Smooth muscle cell (in vitro differentiated cells): ENCODE measurements around the gene ESYT2. TPM values are rescaled to one million over a fixed set of nuclear protein-coding genes. Genes with fewer than 3 reads are reported as not detected.

Experiments
- DNase-seq: peaks from one replicate; lab custom pipeline; 2025; ENCODE audit not compliant: unreplicated experiment; lab: John Stamatoyannopoulos, UW
- H2AFZ ChIP-seq: fragments of 200-600 bp; sonication (generic); 2 replicates; pipeline ENCODE4 v1.6.0; 2016; ENCODE audit warnings: antibody characterized with exemption, low read depth, mild to moderate bottlenecking
- H3F3A ChIP-seq: fragments of 200-600 bp; sonication (generic); 2 replicates; pipeline ENCODE4 v1.6.0; 2017; ENCODE audit warnings: antibody characterized with exemption, low read depth
- H3K27ac ChIP-seq: fragments of 200-600 bp; sonication (generic); 2 replicates; pipeline ENCODE4 v1.5.1; 2016; ENCODE audit warnings: low read depth, mild to moderate bottlenecking
- H3K27me3 ChIP-seq: fragments of 200-600 bp; sonication (generic); 2 replicates; pipeline ENCODE4 v1.6.1; 2016; ENCODE audit warnings: low read depth, mild to moderate bottlenecking
- H3K36me3 ChIP-seq: fragments of 200-600 bp; sonication (generic); 2 replicates; pipeline ENCODE4 v1.5.1; 2016; ENCODE audit warnings: low read depth
- H3K4me1 ChIP-seq: fragments of 200-600 bp; sonication (generic); 2 replicates; pipeline ENCODE4 v1.5.1; 2016; ENCODE audit warnings: low read depth
- H3K4me2 ChIP-seq: fragments of 200-600 bp; sonication (generic); 2 replicates; pipeline ENCODE4 v1.6.0; 2016; ENCODE audit warnings: mild to moderate bottlenecking
- H3K4me3 ChIP-seq: fragments of 200-600 bp; sonication (generic); 2 replicates; pipeline ENCODE4 v1.5.1; 2016; ENCODE audit warnings: mild to moderate bottlenecking
- H3K79me2 ChIP-seq: fragments of 200-600 bp; sonication (generic); 2 replicates; pipeline ENCODE4 v1.6.0; 2016; ENCODE audit warnings: low read depth, mild to moderate bottlenecking
- H3K9ac ChIP-seq: fragments of 200-600 bp; sonication (generic); 2 replicates; pipeline ENCODE4 v1.6.0; 2016; ENCODE audit warnings: low read depth
- H3K9me3 ChIP-seq: fragments of 200-600 bp; sonication (generic); replicated peaks from 2 replicates; pipeline ENCODE4 v1.5.1; 2016; ENCODE audit warnings: low read depth
- H4K20me1 ChIP-seq: fragments of 200-600 bp; sonication (generic); 2 replicates; pipeline ENCODE4 v1.6.0; 2016; ENCODE audit warnings: low read depth
- WGBS: methylation state at CpG from one replicate; pipeline ENCODE4 v1.1.7; 2016; ENCODE audit warnings: low lambda C conversion rate; 5-methylcytosine and 5-hydroxymethylcytosine counted together
- polyA plus RNA-seq: library from polyadenylated mRNA; unstranded; fragments of >200 nt; fragmentation: Nextera tagmentation; extraction: Ambion mirVana; gene quantifications from 2 replicates; pipeline ENCODE4 v1.2.1, GENCODE V29; 2016
- total RNA-seq: library from RNA; depleted of rRNA; stranded (reverse); fragments of >200 nt; gene quantifications from 2 replicates; pipeline ENCODE4 v1.2.3, GENCODE V29; 2014
- TF ChIP-seq, protein P1 (sequence below): fragments of 200-600 bp; sonication (generic); IDR thresholded peaks from 2 replicates; pipeline ENCODE4 v1.5.1; 2017; ENCODE audit warnings: borderline replicate concordance, mild to moderate bottlenecking, antibody characterized with exemption; ENCODE audit not compliant: insufficient read depth, poor library complexity, severe bottlenecking

Gene ESYT2
- total and polyA plus RNA-seq, 2 experiments from 2014 or later: 27.9 to 69.4 TPM

DNA sequence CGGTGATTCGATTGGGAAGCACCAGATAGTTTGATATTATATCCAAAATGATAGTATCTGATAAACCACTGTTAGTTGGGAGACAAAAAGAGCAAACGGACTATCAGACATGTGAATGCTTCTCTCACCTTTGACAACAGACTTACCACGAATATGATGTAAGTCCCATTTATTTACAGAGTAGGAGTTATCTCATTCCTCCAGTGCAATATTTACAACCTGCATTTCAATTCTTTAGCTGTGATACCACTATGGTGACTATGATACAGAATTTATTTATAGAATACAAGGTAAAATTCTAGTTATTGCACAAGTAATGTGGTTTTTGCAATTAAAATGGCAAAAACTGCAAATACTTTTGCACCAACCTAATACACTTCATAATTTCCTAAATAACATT lies 61.6 kb downstream of the ESYT2 start:
- H3K36me3 ChIP-seq: no peaks in the 10 kb centered on the region
- H3K27ac ChIP-seq: no peak overlapping the region
- no peaks in the 10 kb centered on the region for H3F3A ChIP-seq
- no peak overlapping the region for H3K9ac ChIP-seq
- 95% methylated on average over 4 of the region's 4 CpGs for WGBS
- no peaks in the 10 kb centered on the region for H3K27me3 ChIP-seq
- H3K79me2 ChIP-seq: no peaks in the 10 kb centered on the region
- TF ChIP-seq, protein P1, sequence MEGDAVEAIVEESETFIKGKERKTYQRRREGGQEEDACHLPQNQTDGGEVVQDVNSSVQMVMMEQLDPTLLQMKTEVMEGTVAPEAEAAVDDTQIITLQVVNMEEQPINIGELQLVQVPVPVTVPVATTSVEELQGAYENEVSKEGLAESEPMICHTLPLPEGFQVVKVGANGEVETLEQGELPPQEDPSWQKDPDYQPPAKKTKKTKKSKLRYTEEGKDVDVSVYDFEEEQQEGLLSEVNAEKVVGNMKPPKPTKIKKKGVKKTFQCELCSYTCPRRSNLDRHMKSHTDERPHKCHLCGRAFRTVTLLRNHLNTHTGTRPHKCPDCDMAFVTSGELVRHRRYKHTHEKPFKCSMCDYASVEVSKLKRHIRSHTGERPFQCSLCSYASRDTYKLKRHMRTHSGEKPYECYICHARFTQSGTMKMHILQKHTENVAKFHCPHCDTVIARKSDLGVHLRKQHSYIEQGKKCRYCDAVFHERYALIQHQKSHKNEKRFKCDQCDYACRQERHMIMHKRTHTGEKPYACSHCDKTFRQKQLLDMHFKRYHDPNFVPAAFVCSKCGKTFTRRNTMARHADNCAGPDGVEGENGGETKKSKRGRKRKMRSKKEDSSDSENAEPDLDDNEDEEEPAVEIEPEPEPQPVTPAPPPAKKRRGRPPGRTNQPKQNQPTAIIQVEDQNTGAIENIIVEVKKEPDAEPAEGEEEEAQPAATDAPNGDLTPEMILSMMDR: no peak
- no peaks in the 10 kb centered on the region for H4K20me1 ChIP-seq
- H3K4me2 ChIP-seq: no peak overlapping the region
- no peak for DNase-seq
- no peaks in the 10 kb centered on the region for H3K4me1 ChIP-seq
- H2AFZ ChIP-seq: no peak overlapping the region
- H3K4me3 ChIP-seq: no peak overlapping the region
- H3K9me3 ChIP-seq: no peaks in the 10 kb centered on the region

DNA sequence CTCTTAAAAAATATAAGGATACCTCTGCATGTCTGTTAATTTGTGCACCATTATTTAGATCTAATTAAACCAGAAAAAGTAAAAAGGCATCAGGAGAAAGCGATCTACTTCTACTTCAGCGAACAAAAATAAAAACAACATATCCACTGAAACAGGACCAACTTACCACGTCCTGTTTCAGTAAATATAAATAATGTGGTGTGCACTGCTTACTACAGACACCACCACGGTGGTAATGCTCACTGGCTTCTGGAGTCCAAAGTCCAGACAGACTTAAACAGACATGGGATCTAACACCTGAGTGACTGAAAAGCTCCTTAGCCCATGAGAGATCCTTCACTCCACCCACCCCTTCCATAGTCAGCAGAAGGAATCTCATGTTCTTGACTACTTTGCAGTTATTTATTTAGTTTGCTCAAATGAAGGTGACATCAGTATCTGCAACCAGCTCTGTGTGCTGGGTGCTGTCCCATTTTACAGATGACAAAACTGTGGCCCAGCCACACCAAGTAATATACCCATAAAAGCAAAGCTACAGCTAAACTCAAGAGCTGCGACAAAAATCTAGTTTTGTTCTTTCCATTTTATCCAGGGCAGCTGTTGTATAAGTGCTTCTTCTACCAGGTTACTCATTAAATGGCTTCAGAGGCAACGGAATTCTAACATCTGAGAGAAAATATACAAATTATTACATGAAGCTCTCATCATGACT lies 62.6 kb downstream of the ESYT2 start:
- Histone ChIP-seq H3F3A (no peaks in the 10 kb centered on the region), H4K20me1 (no peaks in the 10 kb centered on the region), H3K4me1 (no peaks in the 10 kb centered on the region), H3K36me3 (no peaks in the 10 kb centered on the region), H3K79me2 (no peaks in the 10 kb centered on the region), H2AFZ (no peak overlapping the region), H3K27ac (no peak overlapping the region), H3K9me3 (no peaks in the 10 kb centered on the region), H3K4me3 (no peak overlapping the region), H3K27me3 (no peaks in the 10 kb centered on the region), H3K9ac (no peak overlapping the region), H3K4me2 (no peak overlapping the region)
- no peak for DNase-seq
- TF ChIP-seq, protein P1: no peak
- 95% methylated on average over 6 of the region's 6 CpGs for WGBS

DNA sequence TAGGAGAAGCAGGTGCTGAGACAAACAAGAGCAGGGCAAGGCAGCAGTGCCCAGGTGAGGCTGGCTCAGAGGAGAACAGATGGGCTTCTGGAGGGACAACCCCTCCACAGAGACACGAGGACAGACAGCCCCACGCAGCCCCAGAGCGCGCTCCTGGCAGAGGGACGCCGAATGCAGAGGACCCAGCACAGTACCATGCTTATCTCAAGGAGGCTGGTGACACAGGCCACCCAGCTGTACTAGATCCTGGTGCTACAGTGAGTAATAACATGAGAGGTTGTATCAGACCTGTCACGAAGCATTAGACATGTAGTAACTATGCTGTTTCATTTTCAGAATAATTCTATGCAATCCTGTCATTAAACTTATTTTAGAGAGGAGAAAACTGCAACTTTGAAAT lies 64.3 kb downstream of the ESYT2 start:
- Histone ChIP-seq H3K9me3 (no peaks in the 10 kb centered on the region), H3K4me2 (no peak overlapping the region), H2AFZ (no peak overlapping the region), H3K4me1 (no peaks in the 10 kb centered on the region), H3K79me2 (no peaks in the 10 kb centered on the region), H3K27ac (no peak overlapping the region), H3K4me3 (no peak overlapping the region), H3K36me3 (no peaks in the 10 kb centered on the region), H3K27me3 (no peaks in the 10 kb centered on the region), H4K20me1 (no peaks in the 10 kb centered on the region), H3F3A (no peaks in the 10 kb centered on the region), H3K9ac (no peak overlapping the region)
- no peak for DNase-seq
- WGBS: 98% methylated on average over 7 of the region's 7 CpGs
- TF ChIP-seq, protein P1: no peak

DNA sequence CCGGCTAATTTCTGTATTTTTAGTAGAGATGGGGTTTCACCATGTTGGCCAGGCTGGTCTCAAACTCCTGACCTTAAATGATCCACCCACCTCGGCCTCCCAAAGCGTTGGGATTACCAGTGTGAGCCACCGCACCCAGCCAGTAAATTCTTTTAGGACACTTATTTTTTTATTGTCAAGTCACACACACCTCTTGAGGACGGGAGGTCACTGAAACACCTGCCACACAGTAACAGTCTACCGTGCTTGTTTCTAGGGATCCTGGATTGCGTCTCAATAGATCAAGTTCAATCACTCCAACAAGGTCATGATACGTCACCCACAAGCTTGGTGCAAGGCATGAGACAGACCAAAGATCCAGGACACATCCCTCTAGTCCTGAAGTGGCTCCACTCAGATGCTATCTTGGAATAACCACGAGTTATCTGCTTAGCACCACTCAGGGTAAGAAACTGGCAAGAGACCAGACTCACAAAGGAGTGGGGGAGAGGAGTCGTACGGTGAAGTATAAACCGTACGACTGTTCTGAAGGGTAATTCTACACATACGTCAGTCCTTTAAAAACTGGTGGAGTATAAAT lies 65.8 kb downstream of the ESYT2 start:
- WGBS: 98% methylated on average over 14 of the region's 14 CpGs
- no peak overlapping the region for H3K27ac ChIP-seq
- H3F3A ChIP-seq: no peaks in the 10 kb centered on the region
- no peaks in the 10 kb centered on the region for H3K4me1 ChIP-seq
- no peaks in the 10 kb centered on the region for H3K36me3 ChIP-seq
- H3K4me3 ChIP-seq: no peak overlapping the region
- TF ChIP-seq, protein P1: no peak
- H3K9ac ChIP-seq: no peak overlapping the region
- no peaks in the 10 kb centered on the region for H3K79me2 ChIP-seq
- H3K9me3 ChIP-seq: no peaks in the 10 kb centered on the region
- H4K20me1 ChIP-seq: no peaks in the 10 kb centered on the region
- DNase-seq: no peak
- no peak overlapping the region for H2AFZ ChIP-seq
- H3K4me2 ChIP-seq: no peak overlapping the region
- H3K27me3 ChIP-seq: no peaks in the 10 kb centered on the region
